CD1c-positive myeloid dendritic cell (primary cell): ENCODE measurements around the gene ARHGEF10L.
A peak's percentile ranks its signal among the peaks of the same experiment; 100 is the strongest.

ENCODE experiments used
- DNase-seq: peaks from one replicate; pipeline ENCODE4 v3.0.0-alpha.2; 2016; ENCODE audit errors: extremely low spot score

ARHGEF10L gene

GRCh38 chr1:17674726-17675500 lies 135.4 kb downstream of the ARHGEF10L start:
- DNase-seq: peak; percentile 40

GRCh38 chr1:17675744-17676143 lies 136.2 kb downstream of the ARHGEF10L start:
- DNase-seq: no peak

- no peak for DNase-seq
Measured at GRCh38 chr1:17676387-17677060, 137.0 kb downstream of the ARHGEF10L start.

- no peak for DNase-seq
Measured at GRCh38 chr1:17678011-17678410, 138.5 kb downstream of the ARHGEF10L start.

GRCh38 chr1:17679856-17680255 lies 140.4 kb downstream of the ARHGEF10L start:
- no peak for DNase-seq

- no peak for DNase-seq
Measured at GRCh38 chr1:17680308-17680707, 140.8 kb downstream of the ARHGEF10L start.

- no peak for DNase-seq
Measured at GRCh38 chr1:17682400-17682799, 142.9 kb downstream of the ARHGEF10L start.

- no peak for DNase-seq
Measured at GRCh38 chr1:17683598-17683997, 144.1 kb downstream of the ARHGEF10L start.

GRCh38 chr1:17684810-17685209 lies 145.3 kb downstream of the ARHGEF10L start:
- DNase-seq: no peak

GRCh38 chr1:17686258-17686657 lies 146.8 kb downstream of the ARHGEF10L start:
- no peak for DNase-seq

- DNase-seq: no peak
Measured at GRCh38 chr1:17687145-17687544, 147.6 kb downstream of the ARHGEF10L start.

GRCh38 chr1:17688217-17688810 lies 148.8 kb downstream of the ARHGEF10L start:
- DNase-seq: no peak

GRCh38 chr1:17689011-17689410 lies 149.5 kb downstream of the ARHGEF10L start:
- DNase-seq: no peak

- no peak for DNase-seq
Measured at GRCh38 chr1:17690906-17691634, 151.6 kb downstream of the ARHGEF10L start.

- no peak for DNase-seq
Measured at GRCh38 chr1:17692645-17693044, 153.1 kb downstream of the ARHGEF10L start.

GRCh38 chr1:17696417-17697301 lies 157.2 kb downstream of the ARHGEF10L start:
- DNase-seq: peak; percentile 28

- no peak for DNase-seq
Measured at GRCh38 chr1:17697458-17697857, 158.0 kb downstream of the ARHGEF10L start.

GRCh38 chr1:17699581-17699980 lies 160.1 kb downstream of the ARHGEF10L start:
- no peak for DNase-seq

- no peak for DNase-seq
Measured at GRCh38 chr1:17700945-17701810, 161.7 kb downstream of the ARHGEF10L start.

- no peak for DNase-seq
Measured at GRCh38 chr1:17704176-17704575, 164.7 kb downstream of the ARHGEF10L start.
